HG03045 (cell line): ENCODE results near the gene SLC30A2.
"Not testable (repeated sequence)": the region's sequence is repeated elsewhere in the genome, so short reads cannot be mapped to it uniquely, and the experiment has no call there.

ENCODE experiments used
- ATAC-seq: cut with Tn5 transposase; IDR thresholded peaks from one replicate; pipeline ENCODE4 v1.9.1; 2021; ENCODE audit warnings: mild to moderate bottlenecking, moderate library complexity; ENCODE audit not compliant: unreplicated experiment

The SLC30A2 gene

GRCh38 chr1:26045722-26046245, at the start of gene SLC30A2:
TSS of gene SLC30A2 (minus strand) at chr1:26046118. CDS start at chr1:26045896, 222 bp downstream.
- ATAC-seq: no peak

- no peak for ATAC-seq
Measured at GRCh38 chr1:26094677-26095383, 48.9 kb upstream of the SLC30A2 start.

- no peak for ATAC-seq
Measured at GRCh38 chr1:26094076-26094669, 48.3 kb upstream of the SLC30A2 start.

GRCh38 chr1:26093569-26093968, 47.7 kb upstream of the SLC30A2 start:
- ATAC-seq: not testable (repeated sequence)

- ATAC-seq: no peak
Measured at GRCh38 chr1:26092422-26092821, 46.5 kb upstream of the SLC30A2 start.

GRCh38 chr1:26090893-26091292, 45.0 kb upstream of the SLC30A2 start:
- no peak for ATAC-seq

GRCh38 chr1:26089125-26089524, 43.2 kb upstream of the SLC30A2 start:
- no peak for ATAC-seq

GRCh38 chr1:26084844-26085243, 38.9 kb upstream of the SLC30A2 start:
- no peak for ATAC-seq

GRCh38 chr1:26084091-26084561, 38.2 kb upstream of the SLC30A2 start:
- no peak for ATAC-seq

GRCh38 chr1:26083208-26083607, 37.3 kb upstream of the SLC30A2 start:
- ATAC-seq: no peak

- ATAC-seq: no peak
Measured at GRCh38 chr1:26082020-26082350, 36.1 kb upstream of the SLC30A2 start.

- no peak for ATAC-seq
Measured at GRCh38 chr1:26081267-26082019, 35.5 kb upstream of the SLC30A2 start.

GRCh38 chr1:26079960-26080814, 34.3 kb upstream of the SLC30A2 start:
- no peak for ATAC-seq

- no peak for ATAC-seq
Measured at GRCh38 chr1:26079178-26079563, 33.3 kb upstream of the SLC30A2 start.

- no peak for ATAC-seq
Measured at GRCh38 chr1:26078286-26079177, 32.6 kb upstream of the SLC30A2 start.

GRCh38 chr1:26077524-26077923, 31.6 kb upstream of the SLC30A2 start:
- ATAC-seq: no peak

- ATAC-seq: no peak
Measured at GRCh38 chr1:26075421-26076144, 29.7 kb upstream of the SLC30A2 start.

- ATAC-seq: no peak
Measured at GRCh38 chr1:26072305-26072704, 26.4 kb upstream of the SLC30A2 start.

GRCh38 chr1:26070963-26071342, 25.0 kb upstream of the SLC30A2 start:
- ATAC-seq: no peak
